Rectal smooth muscle tissue (tissue), 1 donor: ENCODE data around the gene NBPF26.
A peak's percentile ranks its signal among the peaks of the same experiment; 100 is the strongest.
"Not testable (repeated sequence)": the region's sequence is repeated elsewhere in the genome, so short reads cannot be mapped to it uniquely, and the experiment has no call there.

ENCODE experiments used
- H3K27ac ChIP-seq: one replicate; pipeline ENCODE4 v1.7.0; 2013; ENCODE audit warnings: low read depth, low read length, inconsistent platforms
- H3K27me3 ChIP-seq: one replicate; pipeline ENCODE4 v1.7.0; 2013; ENCODE audit warnings: low read length; ENCODE audit not compliant: control insufficient read depth, insufficient read depth
- H3K36me3 ChIP-seq: one replicate; pipeline ENCODE4 v1.7.0; 2013; ENCODE audit warnings: low read length; ENCODE audit not compliant: control insufficient read depth, insufficient read depth
- H3K4me1 ChIP-seq: one replicate; pipeline ENCODE4 v1.7.0; 2013; ENCODE audit warnings: low read length; ENCODE audit not compliant: control insufficient read depth, insufficient read depth
- H3K4me3 ChIP-seq: one replicate; pipeline ENCODE4 v1.7.0; 2013; ENCODE audit warnings: low read length
- H3K9ac ChIP-seq: one replicate; pipeline ENCODE4 v1.7.0; 2013; ENCODE audit warnings: low read length

NBPF26 gene

GRCh38 chr1:120825051-120825450 is 101.3 kb downstream of the NBPF26 start:
- not testable (repeated sequence) for H3K27me3 ChIP-seq, H3K9ac ChIP-seq, H3K4me3 ChIP-seq, H3K4me1 ChIP-seq, H3K27ac ChIP-seq, H3K36me3 ChIP-seq

- not testable (repeated sequence) for H3K9ac ChIP-seq, H3K27me3 ChIP-seq, H3K27ac ChIP-seq, H3K4me1 ChIP-seq, H3K36me3 ChIP-seq, H3K4me3 ChIP-seq
These were observed 102.9 kb downstream of the NBPF26 start for GRCh38 chr1:120826623-120827022.

GRCh38 chr1:120844186-120844944 is 120.6 kb downstream of the NBPF26 start:
- H3K4me3 ChIP-seq, result peak overlapping the region; percentile 70
- H3K9ac ChIP-seq, H3K36me3 ChIP-seq, H3K27me3 ChIP-seq, H3K4me1 ChIP-seq: not testable (repeated sequence)
- peak overlapping the region; percentile 79 for H3K27ac ChIP-seq

- not testable (repeated sequence) for H3K9ac ChIP-seq, H3K27ac ChIP-seq, H3K27me3 ChIP-seq, H3K36me3 ChIP-seq, H3K4me1 ChIP-seq
- peak overlapping the region; percentile 70 for H3K4me3 ChIP-seq
These were observed 121.2 kb downstream of the NBPF26 start for GRCh38 chr1:120844945-120845330.

GRCh38 chr1:120849400-120850286 is 125.9 kb downstream of the NBPF26 start:
- not testable (repeated sequence) for H3K4me1 ChIP-seq, H3K36me3 ChIP-seq, H3K9ac ChIP-seq, H3K27ac ChIP-seq, H3K27me3 ChIP-seq
- H3K4me3 ChIP-seq, result peak overlapping the region; percentile 73

- not testable (repeated sequence) for H3K9ac ChIP-seq
These were observed 126.5 kb downstream of the NBPF26 start for GRCh38 chr1:120850287-120850536.

GRCh38 chr1:120850537-120851421 is 127.0 kb downstream of the NBPF26 start:
- peak overlapping the region; percentile 86 for H3K27ac ChIP-seq
- H3K4me1 ChIP-seq, H3K36me3 ChIP-seq, H3K27me3 ChIP-seq: not testable (repeated sequence)
- peak overlapping the region; percentile 51 for H3K9ac ChIP-seq
- H3K4me3 ChIP-seq, result peak overlapping the region; percentile 73

More at GRCh38 chr1:120850287-120850536, 126.5 kb downstream of the NBPF26 start:
- not testable (repeated sequence) for H3K36me3 ChIP-seq, H3K27me3 ChIP-seq, H3K4me1 ChIP-seq
- Histone ChIP-seq H3K27ac (peak overlapping the region; percentile 86), H3K4me3 (peak overlapping the region; percentile 73)

- not testable (repeated sequence) for H3K4me3 ChIP-seq, H3K4me1 ChIP-seq, H3K9ac ChIP-seq, H3K36me3 ChIP-seq, H3K27ac ChIP-seq, H3K27me3 ChIP-seq
These were observed 134.4 kb downstream of the NBPF26 start for GRCh38 chr1:120858144-120858543.

GRCh38 chr1:120859615-120860234 is 136.0 kb downstream of the NBPF26 start:
- not testable (repeated sequence) for H3K27ac ChIP-seq, H3K36me3 ChIP-seq, H3K9ac ChIP-seq, H3K4me1 ChIP-seq, H3K27me3 ChIP-seq, H3K4me3 ChIP-seq

GRCh38 chr1:120878206-120878605 is 154.5 kb downstream of the NBPF26 start:
- H3K36me3 ChIP-seq, H3K4me1 ChIP-seq, H3K4me3 ChIP-seq, H3K9ac ChIP-seq, H3K27me3 ChIP-seq, H3K27ac ChIP-seq: not testable (repeated sequence)

- not testable (repeated sequence) for H3K9ac ChIP-seq, H3K4me1 ChIP-seq, H3K36me3 ChIP-seq, H3K27me3 ChIP-seq, H3K4me3 ChIP-seq, H3K27ac ChIP-seq
These were observed 156.3 kb downstream of the NBPF26 start for GRCh38 chr1:120880056-120880455.

GRCh38 chr1:120881934-120882333 is 158.2 kb downstream of the NBPF26 start:
- H3K36me3 ChIP-seq, H3K27ac ChIP-seq, H3K27me3 ChIP-seq, H3K4me1 ChIP-seq, H3K4me3 ChIP-seq, H3K9ac ChIP-seq: not testable (repeated sequence)
